Gastroesophageal sphincter (tissue), 4 donors: ENCODE results near the gene GABRG2. TPM values are rescaled to one million over a fixed set of nuclear protein-coding genes. Genes with fewer than 3 reads are reported as not detected.

Experiments
- ATAC-seq: fragments of 150-250 bp; one replicate; pipeline ENCODE4 v1.9.1; 2016; ENCODE audit warnings: mild to moderate bottlenecking, moderate library complexity
- H3K27ac ChIP-seq, 4 donors: fragments of 200-600 bp; sonication (generic) in 3 of 4; 1 replicate in 3 of 4; 2 replicates in 1 of 4; pipeline ENCODE4 v1.5.1; 2016 to 2019
- H3K27me3 ChIP-seq: fragments of 200-600 bp; sonication (generic); one replicate; pipeline ENCODE4 v1.5.1; 2019
- H3K36me3 ChIP-seq, 2 donors: fragments of 200-600 bp; sonication (generic); one replicate each; pipeline ENCODE4 v1.5.1; 2019; ENCODE audit warnings: control low read depth in 1 of 2
- H3K4me1 ChIP-seq, 3 donors: fragments of 200-600 bp; sonication (generic); 1 replicate in 2 of 3; 2 replicates in 1 of 3; pipeline ENCODE4 v1.5.1; 2016 to 2019; ENCODE audit warnings: control low read depth in 2 of 3
- H3K4me3 ChIP-seq, 2 donors: fragments of 200-600 bp; sonication (generic); one replicate each; pipeline ENCODE4 v1.5.1; 2019; ENCODE audit warnings: mild to moderate bottlenecking in 1 of 2, moderate library complexity in 1 of 2
- H3K9me3 ChIP-seq, 3 donors: fragments of 200-600 bp; sonication (generic); one replicate each; pipeline ENCODE4 v1.5.1; 2017 to 2019; ENCODE audit warnings: control low read depth in 2 of 3
- EP300 ChIP-seq: sonication (generic); formaldehyde crosslinking; IDR thresholded peaks from one replicate; pipeline ENCODE4 v1.6.1; 2017; ENCODE audit warnings: antibody characterized with exemption, mild to moderate bottlenecking
- POLR2A ChIP-seq, 2 donors: fragments of 450-650 bp; IDR thresholded peaks; one replicate each; pipeline ENCODE4 v1.6.1; 2017; ENCODE audit warnings: antibody characterized with exemption in 2 of 2, mild to moderate bottlenecking in 2 of 2, moderate library complexity in 1 of 2
- POLR2AphosphoS5 ChIP-seq: sonication (generic); formaldehyde crosslinking; IDR thresholded peaks from one replicate; pipeline ENCODE4 v1.6.1; 2017; ENCODE audit warnings: antibody characterized with exemption
- WGBS, 2 donors: methylation state at CpG; one replicate each; pipeline ENCODE4 v1.1.5; 2018; ENCODE audit warnings: low coverage in 1 of 2; 5-methylcytosine and 5-hydroxymethylcytosine counted together
- total RNA-seq, 4 donors: library from RNA; depleted of rRNA; stranded (reverse); fragments of >200 nt; gene quantifications; one replicate each; pipeline ENCODE4 v1.1.0, GENCODE V29; 2016
- TF ChIP-seq, protein P1 (sequence below), 4 experiments: fragments of 200-600 bp in 2 of 4; fragments of 450-650 bp in 2 of 4; sonication (generic) in 1 of 4; IDR thresholded peaks; one replicate each; pipeline ENCODE4 v1.5.1; 2017 to 2019; ENCODE audit warnings: antibody characterized with exemption in 4 of 4, mild to moderate bottlenecking in 2 of 4, moderate library complexity in 2 of 4

GABRG2 gene
- total RNA-seq, 4 donors from 2014 or later: 0.27 to 0.40 (median 0.39) TPM; not detected in 1

DNA sequence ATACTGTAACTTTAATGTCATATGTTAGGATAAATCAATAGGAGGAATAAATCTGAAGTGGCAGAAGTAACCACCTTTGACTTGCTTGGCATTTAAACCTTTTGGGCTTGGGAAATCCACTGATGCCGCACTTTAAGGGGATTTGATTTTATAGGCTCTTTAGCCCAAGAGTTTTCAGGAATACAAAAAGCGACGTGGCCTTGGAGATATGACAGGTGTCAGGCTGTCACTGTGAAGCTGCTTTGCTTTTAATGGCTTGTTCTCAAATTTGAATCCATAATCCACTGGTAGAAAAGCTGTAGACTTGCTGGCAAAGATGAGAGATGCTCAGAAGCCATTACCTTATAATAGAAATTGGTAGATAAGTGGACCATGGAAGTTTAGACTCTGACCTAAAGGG is 71.6 kb downstream of the GABRG2 start:
- no peak overlapping the region for H3K4me3 ChIP-seq
- no peaks in the 10 kb centered on the region for H3K4me1 ChIP-seq
- ATAC-seq: no peak
- TF ChIP-seq EP300 (no peak), POLR2A (IDR thresholded peaks at IDR 0.05) (no peak), POLR2AphosphoS5 (no peak)
- TF ChIP-seq, protein P1, sequence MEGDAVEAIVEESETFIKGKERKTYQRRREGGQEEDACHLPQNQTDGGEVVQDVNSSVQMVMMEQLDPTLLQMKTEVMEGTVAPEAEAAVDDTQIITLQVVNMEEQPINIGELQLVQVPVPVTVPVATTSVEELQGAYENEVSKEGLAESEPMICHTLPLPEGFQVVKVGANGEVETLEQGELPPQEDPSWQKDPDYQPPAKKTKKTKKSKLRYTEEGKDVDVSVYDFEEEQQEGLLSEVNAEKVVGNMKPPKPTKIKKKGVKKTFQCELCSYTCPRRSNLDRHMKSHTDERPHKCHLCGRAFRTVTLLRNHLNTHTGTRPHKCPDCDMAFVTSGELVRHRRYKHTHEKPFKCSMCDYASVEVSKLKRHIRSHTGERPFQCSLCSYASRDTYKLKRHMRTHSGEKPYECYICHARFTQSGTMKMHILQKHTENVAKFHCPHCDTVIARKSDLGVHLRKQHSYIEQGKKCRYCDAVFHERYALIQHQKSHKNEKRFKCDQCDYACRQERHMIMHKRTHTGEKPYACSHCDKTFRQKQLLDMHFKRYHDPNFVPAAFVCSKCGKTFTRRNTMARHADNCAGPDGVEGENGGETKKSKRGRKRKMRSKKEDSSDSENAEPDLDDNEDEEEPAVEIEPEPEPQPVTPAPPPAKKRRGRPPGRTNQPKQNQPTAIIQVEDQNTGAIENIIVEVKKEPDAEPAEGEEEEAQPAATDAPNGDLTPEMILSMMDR (IDR thresholded peaks at IDR 0.05): no peak
- 83 to 86% methylated on average over 3 of the region's 3 CpGs for WGBS, 2 donors
- H3K27ac ChIP-seq: no peak overlapping the region
- H3K9me3 ChIP-seq: no peaks in the 10 kb centered on the region
- H3K27me3 ChIP-seq: no peaks in the 10 kb centered on the region
- no peaks in the 10 kb centered on the region for H3K36me3 ChIP-seq

DNA sequence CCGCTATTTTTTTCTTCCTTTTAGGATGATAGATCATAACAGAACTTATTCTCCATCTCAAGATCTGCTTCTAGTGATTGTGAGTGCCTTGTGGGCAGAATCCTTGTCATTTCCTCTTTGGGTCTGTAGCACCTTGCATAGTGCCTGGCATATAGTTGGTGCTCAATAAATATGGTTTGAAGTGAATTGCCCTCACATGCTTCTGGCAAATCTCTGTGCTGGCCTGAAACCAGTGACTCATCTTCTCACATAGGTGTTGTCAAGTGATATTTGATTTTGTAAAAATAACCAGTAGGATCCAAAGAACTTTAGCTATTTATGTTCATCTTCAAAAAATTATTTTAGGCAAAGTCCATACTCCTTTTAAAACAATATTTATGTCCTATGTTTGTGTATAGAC is 86.7 kb downstream of the GABRG2 start:
- Histone ChIP-seq H3K4me1 (no peaks in the 10 kb centered on the region), H3K9me3 (no peaks in the 10 kb centered on the region), H3K4me3 (no peak overlapping the region), H3K36me3 (no peaks in the 10 kb centered on the region), H3K27ac (no peak overlapping the region), H3K27me3 (no peaks in the 10 kb centered on the region)
- ATAC-seq: no peak
- TF ChIP-seq POLR2AphosphoS5: no peak
- no peak for TF ChIP-seq EP300
- TF ChIP-seq, protein P1 (IDR thresholded peaks at IDR 0.05): no peak
- no peak for TF ChIP-seq POLR2A (IDR thresholded peaks at IDR 0.05)
- WGBS, 2 donors: 80 to 92% methylated on average over 1 of the region's 1 CpG

DNA sequence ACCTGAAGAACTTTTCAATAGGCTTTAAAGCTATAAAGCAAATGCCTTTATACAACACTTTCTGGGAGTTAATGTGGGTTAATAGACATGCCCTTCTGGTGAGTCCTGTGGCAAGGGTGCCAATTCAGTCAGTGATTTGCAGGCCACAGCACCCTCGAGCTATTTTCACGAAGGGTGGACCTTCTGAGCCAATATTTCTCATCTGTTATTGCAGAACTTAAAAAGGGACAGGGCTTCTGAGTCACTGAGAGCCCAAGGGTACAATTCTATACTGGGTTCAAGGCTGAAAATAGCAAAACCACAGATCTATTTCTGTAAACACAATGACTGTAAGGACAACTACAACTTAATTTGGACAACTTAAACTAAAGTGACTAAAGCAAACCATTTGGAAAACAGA is 92.8 kb downstream of the GABRG2 start:
- Histone ChIP-seq H3K4me1 (no peaks in the 10 kb centered on the region), H3K27me3 (no peaks in the 10 kb centered on the region), H3K4me3 (no peak overlapping the region), H3K36me3 (no peaks in the 10 kb centered on the region), H3K9me3 (peaks cover 0 to 4% (median 0%) of the 10 kb centered on the region in 3 donors), H3K27ac (no peak overlapping the region)
- no peak for ATAC-seq
- TF ChIP-seq EP300 (no peak), POLR2A (IDR thresholded peaks at IDR 0.05) (no peak), POLR2AphosphoS5 (no peak)
- TF ChIP-seq, protein P1 (IDR thresholded peaks at IDR 0.05): no peak
- WGBS, 2 donors: 60 to 70% methylated on average over 1 to 2 of the region's 2 CpGs

DNA sequence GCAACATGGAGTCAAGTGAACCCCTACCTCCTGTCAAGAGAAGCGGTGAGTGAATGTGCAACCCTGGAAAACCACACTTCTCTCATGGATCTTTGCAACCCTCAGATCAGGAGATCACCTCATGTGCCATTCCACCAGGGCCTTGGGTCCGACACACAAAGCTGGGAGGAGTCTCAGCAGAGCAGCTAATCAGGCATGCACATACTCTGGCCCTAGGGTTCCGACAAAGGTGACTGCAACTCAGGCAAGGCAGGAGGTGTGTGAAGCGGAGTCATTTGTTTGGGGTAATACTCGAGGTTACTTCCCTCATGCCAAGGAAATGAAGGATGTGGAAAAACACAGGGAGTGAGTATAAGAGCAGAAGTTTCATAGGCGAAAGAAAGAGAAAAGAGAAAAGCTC is 96.1 kb downstream of the GABRG2 start:
- H3K36me3 ChIP-seq: no peaks in the 10 kb centered on the region
- H3K4me3 ChIP-seq: no peak overlapping the region
- peaks cover 0 to 19% (median 0%) of the 10 kb centered on the region in 3 donors for H3K9me3 ChIP-seq
- ATAC-seq: no peak
- H3K4me1 ChIP-seq: no peaks in the 10 kb centered on the region
- TF ChIP-seq, protein P1 (IDR thresholded peaks at IDR 0.05): no peak
- TF ChIP-seq EP300: no peak
- TF ChIP-seq POLR2AphosphoS5: no peak
- no peak for TF ChIP-seq POLR2A (IDR thresholded peaks at IDR 0.05)
- H3K27ac ChIP-seq: no peak overlapping the region
- WGBS, 2 donors: 20 to 58% methylated on average over 2 to 4 of the region's 6 CpGs
- H3K27me3 ChIP-seq: no peaks in the 10 kb centered on the region

DNA sequence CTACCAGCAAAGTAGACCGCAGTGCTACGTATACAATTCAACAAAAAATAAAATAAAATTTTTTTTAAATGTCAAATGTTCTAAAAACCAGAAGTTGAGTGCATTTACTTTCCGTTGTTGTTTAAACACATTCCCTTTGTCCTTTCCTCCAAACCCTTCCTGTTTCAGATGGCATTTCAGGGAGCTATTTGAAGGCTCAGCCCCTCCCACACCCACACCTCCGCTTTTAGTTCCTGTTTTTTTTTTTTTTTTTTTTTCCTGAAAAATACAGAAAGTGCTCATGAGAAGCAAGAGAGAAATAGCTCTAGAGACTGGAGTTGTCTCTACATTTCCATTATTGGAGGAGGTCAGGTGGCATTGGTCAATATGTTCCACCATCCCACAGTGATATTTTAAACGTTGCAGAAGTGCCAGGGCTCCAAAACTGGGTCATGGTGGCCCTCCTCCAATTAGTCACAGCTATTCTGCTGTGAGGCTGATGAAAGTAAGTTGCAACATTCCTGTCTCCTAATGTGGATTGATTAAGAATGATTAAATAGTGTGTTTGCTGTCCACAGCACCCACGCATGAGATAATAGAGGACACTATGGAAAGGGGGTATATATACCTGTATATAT is 106.9 kb downstream of the GABRG2 start:
- Histone ChIP-seq H3K27me3 (no peaks in the 10 kb centered on the region), H3K27ac (no peak overlapping the region), H3K4me3 (no peak overlapping the region), H3K36me3 (no peaks in the 10 kb centered on the region), H3K9me3 (no peaks in the 10 kb centered on the region), H3K4me1 (no peaks in the 10 kb centered on the region)
- ATAC-seq: no peak
- no peak for TF ChIP-seq EP300
- WGBS, 2 donors: 66 to 72% methylated on average over 6 of the region's 6 CpGs
